ENCODE results near the gene PHF21A.
A peak's percentile ranks its signal among the peaks of the same experiment; 100 is the strongest.
"Not testable (repeated sequence)": the region's sequence is repeated elsewhere in the genome, so short reads cannot be mapped to it uniquely, and the experiment has no call there.

Gene PHF21A

GRCh38 chr11:45982656-45983470, 138.4 kb downstream of the PHF21A start:
- ChIA-PET POLR2A (interaction anchor here (1.0 to 2.4 kb wide), 7 partner anchors 10 to 138 kb away, joined by 3 to 13 read pairs (median 5); no protein-coding TSS in a partner anchor), CTCF (interaction anchor here (0.6 to 2.2 kb wide), 7 partner anchors 10 to 1170 kb away, joined by 3 to 12 read pairs (median 3); no protein-coding TSS in a partner anchor)
- TF ChIP-seq PKNOX1 (IDR thresholded peaks at IDR 0.05) (peak; percentile 83), ZNF384 (IDR thresholded peaks at IDR 0.05) (0 out of 2 replicates have a peak, but pooled peaks have one; percentile 12), FOXA1 (IDR thresholded peaks at IDR 0.05) (no peak), HDGF (IDR thresholded peaks at IDR 0.05; ENCODE audit: borderline replicate concordance) (no peak)
- peak; percentile 65 for DNase-seq (ENCODE audit: extremely low spot score)

GRCh38 chr11:45981826-45982225, 139.4 kb downstream of the PHF21A start:
- CTCF ChIA-PET: interaction anchor here (2.2 kb wide), 1 partner anchor 17 kb away, joined by 12 read pairs; no protein-coding TSS in a partner anchor
- POLR2A ChIA-PET: not testable (repeated sequence)

GRCh38 chr11:45974806-45975205, 146.4 kb downstream of the PHF21A start:
- TF ChIP-seq SP1 (IDR thresholded peaks at IDR 0.05): no peak
- no peak for TF ChIP-seq TARDBP (IDR thresholded peaks at IDR 0.05)
- TF ChIP-seq BHLHE40 (IDR thresholded peaks at IDR 0.05; ENCODE audit: borderline replicate concordance): no peak
- no peak for TF ChIP-seq PKNOX1 (IDR thresholded peaks at IDR 0.05)
- no peak for DNase-seq (ENCODE audit: extremely low spot score)
- CTCF ChIA-PET: no interaction called here
- POLR2A ChIA-PET: no interaction called here

More at GRCh38 chr11:45981826-45982225, 139.4 kb downstream of the PHF21A start:
- DNase-seq (ENCODE audit: extremely low spot score): not testable (repeated sequence)
- 0 out of 2 replicates have a peak, but pooled peaks have one; percentile 17 for TF ChIP-seq ZNF384 (IDR thresholded peaks at IDR 0.05)

GRCh38 chr11:45973601-45974000, 147.7 kb downstream of the PHF21A start:
- CTCF ChIA-PET: no interaction called here
- no peak for DNase-seq (ENCODE audit: extremely low spot score)
- POLR2A ChIA-PET: no interaction called here
- TF ChIP-seq NFRKB (IDR thresholded peaks at IDR 0.05) (no peak), ELF4 (IDR thresholded peaks at IDR 0.05) (no peak), TARDBP (IDR thresholded peaks at IDR 0.05) (no peak), PKNOX1 (IDR thresholded peaks at IDR 0.05) (no peak), FOXA1 (IDR thresholded peaks at IDR 0.05) (no peak), FOXK2 (IDR thresholded peaks at IDR 0.05) (no peak), ZNF384 (IDR thresholded peaks at IDR 0.05) (no peak), CTBP1 (IDR thresholded peaks at IDR 0.05; ENCODE audit: borderline replicate concordance) (no peak), SUZ12 (IDR thresholded peaks at IDR 0.05) (no peak), LEF1 (IDR thresholded peaks at IDR 0.05; ENCODE audit: borderline replicate concordance) (no peak), L3MBTL2 (conservative IDR thresholded peaks at IDR 0.05) (no peak), SP1 (IDR thresholded peaks at IDR 0.05) (no peak), BHLHE40 (IDR thresholded peaks at IDR 0.05; ENCODE audit: borderline replicate concordance) (no peak), FOXM1 (IDR thresholded peaks at IDR 0.05; ENCODE audit: borderline replicate concordance) (no peak), ARNT (IDR thresholded peaks at IDR 0.05) (no peak)

GRCh38 chr11:45968901-45969300, 152.4 kb downstream of the PHF21A start:
- TF ChIP-seq FOXM1 (IDR thresholded peaks at IDR 0.05; ENCODE audit: borderline replicate concordance): no peak
- no peak for TF ChIP-seq FOXK2 (IDR thresholded peaks at IDR 0.05)
- TF ChIP-seq TARDBP (IDR thresholded peaks at IDR 0.05): no peak
- no peak for TF ChIP-seq LEF1 (IDR thresholded peaks at IDR 0.05; ENCODE audit: borderline replicate concordance)
- TF ChIP-seq HDGF (IDR thresholded peaks at IDR 0.05; ENCODE audit: borderline replicate concordance): no peak
- no peak for TF ChIP-seq ZNF384 (IDR thresholded peaks at IDR 0.05)
- no peak for TF ChIP-seq SUZ12 (IDR thresholded peaks at IDR 0.05)
- no peak for TF ChIP-seq BHLHE40 (IDR thresholded peaks at IDR 0.05; ENCODE audit: borderline replicate concordance)
- TF ChIP-seq L3MBTL2 (conservative IDR thresholded peaks at IDR 0.05): no peak
- TF ChIP-seq SP1 (IDR thresholded peaks at IDR 0.05): no peak
- TF ChIP-seq ELF4 (IDR thresholded peaks at IDR 0.05): no peak
- no peak for TF ChIP-seq CTBP1 (IDR thresholded peaks at IDR 0.05; ENCODE audit: borderline replicate concordance)
- TF ChIP-seq NFRKB (IDR thresholded peaks at IDR 0.05): no peak
- TF ChIP-seq PKNOX1 (IDR thresholded peaks at IDR 0.05): no peak
- no peak for TF ChIP-seq ARNT (IDR thresholded peaks at IDR 0.05)
- no peak for TF ChIP-seq FOXA1 (IDR thresholded peaks at IDR 0.05)
- ChIA-PET POLR2A (no interaction called here), CTCF (no interaction called here)
- DNase-seq (ENCODE audit: extremely low spot score): no peak

GRCh38 chr11:45967506-45967905, 153.7 kb downstream of the PHF21A start:
- ChIA-PET CTCF (interaction anchor here (0.6 to 3.7 kb wide), 2 partner anchors 39 to 150 kb away, joined by 3 to 34 read pairs; no protein-coding TSS in a partner anchor), POLR2A (no interaction called here)
- DNase-seq (ENCODE audit: extremely low spot score): no peak
- TF ChIP-seq CTBP1 (IDR thresholded peaks at IDR 0.05; ENCODE audit: borderline replicate concordance) (no peak), FOXM1 (IDR thresholded peaks at IDR 0.05; ENCODE audit: borderline replicate concordance) (no peak), L3MBTL2 (conservative IDR thresholded peaks at IDR 0.05) (no peak), NFRKB (IDR thresholded peaks at IDR 0.05) (no peak), BHLHE40 (IDR thresholded peaks at IDR 0.05; ENCODE audit: borderline replicate concordance) (no peak), SP1 (IDR thresholded peaks at IDR 0.05) (no peak), TARDBP (IDR thresholded peaks at IDR 0.05) (no peak), HDGF (IDR thresholded peaks at IDR 0.05; ENCODE audit: borderline replicate concordance) (no peak), ELF4 (IDR thresholded peaks at IDR 0.05) (no peak), SUZ12 (IDR thresholded peaks at IDR 0.05) (no peak), ZNF384 (IDR thresholded peaks at IDR 0.05) (no peak), LEF1 (IDR thresholded peaks at IDR 0.05; ENCODE audit: borderline replicate concordance) (no peak), FOXA1 (IDR thresholded peaks at IDR 0.05) (no peak), PKNOX1 (IDR thresholded peaks at IDR 0.05) (no peak), ARNT (IDR thresholded peaks at IDR 0.05) (no peak), FOXK2 (IDR thresholded peaks at IDR 0.05) (no peak)
